ENCODE data around the gene RNGTT.

GRCh38 chr6:88704980-88705379 lies 258.4 kb downstream of the RNGTT start:
- no peak for TF ChIP-seq REST (IDR thresholded peaks at IDR 0.05; ENCODE audit: insufficient read depth in 1 of 2, low read depth in 2 of 2, low read length in 2 of 2)
- TF ChIP-seq TAF1 (IDR thresholded peaks at IDR 0.05; ENCODE audit: borderline replicate concordance, insufficient read depth, low read length): no peak
- TF ChIP-seq POLR2AphosphoS5 (IDR thresholded peaks at IDR 0.05; ENCODE audit: low read depth, low read length): no peak
- no peak for TF ChIP-seq SIN3A (IDR thresholded peaks at IDR 0.05; ENCODE audit: borderline replicate concordance, insufficient read depth, low read length)
